Pulmonary artery endothelial cell (primary cell): ENCODE measurements around the gene CFAP54. TPM values are rescaled to one million over a fixed set of nuclear protein-coding genes. Genes with fewer than 3 reads are reported as not detected.
"Not testable (repeated sequence)": the region's sequence is repeated elsewhere in the genome, so short reads cannot be mapped to it uniquely, and the experiment has no call there.

ENCODE experiments used
- DNase-seq: peaks from one replicate; pipeline ENCODE4 v3.0.0-alpha.2; 2011; ENCODE audit warnings: low read depth, low spot score
- total RNA-seq: library from RNA; depleted of rRNA; stranded (reverse); fragments of >200 nt; gene quantifications from 2 replicates; pipeline ENCODE4 v1.2.3, GENCODE V29; 2014

Gene CFAP54
- total RNA-seq, 1 donor from 2014 or later = 26.2 TPM

GRCh38 chr12:96472384-96472783 is 17.0 kb upstream of the CFAP54 start:
- DNase-seq = no peak

- peak; percentile 52 for DNase-seq
Measured at GRCh38 chr12:96473394-96474093, 15.8 kb upstream of the CFAP54 start.

GRCh38 chr12:96474206-96474605 is 15.2 kb upstream of the CFAP54 start:
- DNase-seq = no peak

- DNase-seq = no peak
Measured at GRCh38 chr12:96478011-96478410, 11.4 kb upstream of the CFAP54 start.

- DNase-seq = no peak
Measured at GRCh38 chr12:96482086-96482485, 7.3 kb upstream of the CFAP54 start.

- no peak for DNase-seq
Measured at GRCh38 chr12:96483116-96483515, 6.3 kb upstream of the CFAP54 start.

GRCh38 chr12:96486751-96487613 is 2.4 kb upstream of the CFAP54 start:
- DNase-seq = no peak

- no peak for DNase-seq
Measured at GRCh38 chr12:96487634-96488033, 1.7 kb upstream of the CFAP54 start.

GRCh38 chr12:96493106-96493505 is 3.7 kb downstream of the CFAP54 start:
- no peak for DNase-seq

- DNase-seq = not testable (repeated sequence)
Measured at GRCh38 chr12:96494154-96494553, 4.8 kb downstream of the CFAP54 start.

- no peak for DNase-seq
Measured at GRCh38 chr12:96495155-96495554, 5.8 kb downstream of the CFAP54 start.

GRCh38 chr12:96495841-96496545 is 6.6 kb downstream of the CFAP54 start:
- DNase-seq = no peak

GRCh38 chr12:96496944-96497343 is 7.6 kb downstream of the CFAP54 start:
- no peak for DNase-seq

GRCh38 chr12:96497855-96498254 is 8.5 kb downstream of the CFAP54 start:
- no peak for DNase-seq

- no peak for DNase-seq
Measured at GRCh38 chr12:96500693-96501092, 11.3 kb downstream of the CFAP54 start.

GRCh38 chr12:96501133-96501761 is 11.9 kb downstream of the CFAP54 start:
- peak; percentile 85 for DNase-seq

GRCh38 chr12:96501908-96502307 is 12.5 kb downstream of the CFAP54 start:
- no peak for DNase-seq

- no peak for DNase-seq
Measured at GRCh38 chr12:96502477-96502876, 13.1 kb downstream of the CFAP54 start.

GRCh38 chr12:96502949-96503532 is 13.7 kb downstream of the CFAP54 start:
- DNase-seq = no peak

GRCh38 chr12:96503976-96504375 is 14.6 kb downstream of the CFAP54 start:
- DNase-seq = no peak

- no peak for DNase-seq
Measured at GRCh38 chr12:96506776-96507175, 17.4 kb downstream of the CFAP54 start.
